K562 (cell line): ENCODE measurements around the gene RAB14.

Experiments used
- BRCA1 ChIP-seq, 2 experiments: fragments of 450-650 bp in 1 of 2; sonication (generic) in 1 of 2; formaldehyde crosslinking in 1 of 2; IDR thresholded peaks; 2 replicates each; pipeline versions ENCODE4 v1.5.0 to v1.6.1; 2017 to 2020; ENCODE audit warnings: mild to moderate bottlenecking in 1 of 2, missing genetic modification reagents in 1 of 2
- CTBP1 ChIP-seq: fragments of 450-650 bp; IDR thresholded peaks from 2 replicates; pipeline ENCODE4 v1.6.1; 2016; ENCODE audit warnings: borderline replicate concordance
- CTCF ChIP-seq, 3 experiments: IDR thresholded peaks in 2 of 3; conservative IDR thresholded peaks in 1 of 3; 2 replicates each; pipeline ENCODE4 v1.5.1; 2011 to 2012; ENCODE audit warnings: low read length in 3 of 3, mild to moderate bottlenecking in 3 of 3, control low read depth in 2 of 3, improper control_type of control experiment in 1 of 3, inconsistent platforms in 1 of 3, low read depth in 1 of 3, mixed read lengths in 1 of 3, moderate library complexity in 1 of 3; ENCODE audit not compliant: insufficient read depth in 2 of 3
- DNMT1 ChIP-seq: fragments of 450-650 bp; IDR thresholded peaks from 2 replicates; pipeline ENCODE4 v1.6.1; 2016; ENCODE audit warnings: antibody characterized with exemption, mild to moderate bottlenecking
- JUND ChIP-seq, 2 experiments: IDR thresholded peaks; 2 replicates in 1 of 2; 3 replicates in 1 of 2; pipeline ENCODE4 v1.6.1; 2011; ENCODE audit warnings: borderline replicate concordance in 2 of 2, low read depth in 2 of 2, low read length in 2 of 2, improper control_type of control experiment in 1 of 2, missing biosample characterization in 1 of 2, missing genetic modification characterization in 1 of 2, missing genetic modification reagents in 1 of 2
- MAX ChIP-seq: sonication (generic); formaldehyde crosslinking; IDR thresholded peaks from 2 replicates; pipeline ENCODE4 v1.9.0; 2022; ENCODE audit warnings: mild to moderate bottlenecking, missing genetic modification reagents
- NFRKB ChIP-seq: fragments of 450-650 bp; IDR thresholded peaks from 2 replicates; pipeline ENCODE4 v1.6.1; 2016; ENCODE audit warnings: low read depth
- PHF21A ChIP-seq: fragments of 450-650 bp; IDR thresholded peaks from 2 replicates; pipeline ENCODE4 v1.6.1; 2017; ENCODE audit warnings: low read depth, borderline replicate concordance
- POLR2AphosphoS2 ChIP-seq: IDR thresholded peaks from 2 replicates; pipeline ENCODE4 v1.6.1; 2012; ENCODE audit warnings: low read length, improper control_type of control experiment
- PRDM10 ChIP-seq: fragments of 450-650 bp; IDR thresholded peaks from 2 replicates; pipeline ENCODE4 v1.6.1; 2018; ENCODE audit not compliant: partially characterized antibody
- SNRNP70 ChIP-seq: fragments of 200-400 bp; formaldehyde crosslinking; optimal IDR thresholded peaks from 2 replicates; pipeline ENCODE3; 2017; ENCODE audit warnings: low read depth, low read length
- SOX6 ChIP-seq: fragments of 450-650 bp; IDR thresholded peaks from 2 replicates; pipeline ENCODE4 v1.6.1; 2014; ENCODE audit warnings: mild to moderate bottlenecking
- ZBTB17 ChIP-seq: fragments of 450-650 bp; formaldehyde crosslinking; IDR thresholded peaks from 2 replicates; pipeline ENCODE4 v1.4.0; 2020; ENCODE audit warnings: mild to moderate bottlenecking
- ZBTB2 ChIP-seq: fragments of 450-650 bp; IDR thresholded peaks from 2 replicates; pipeline ENCODE4 v1.6.1; 2016; ENCODE audit warnings: antibody characterized with exemption

- TF ChIP-seq MAX (CRISPR knock-in tag), result no peak
- no peak for TF ChIP-seq PHF21A
- no peak for TF ChIP-seq BRCA1 (IDR thresholded peaks at IDR 0.05)
- TF ChIP-seq BRCA1 (CRISPR knock-in tag; IDR thresholded peaks at IDR 0.05), result no peak
- no peak for TF ChIP-seq JUND (IDR thresholded peaks at IDR 0.05; ENCODE audit: borderline replicate concordance, low read depth, low read length)
- TF ChIP-seq JUND (tag; IDR thresholded peaks at IDR 0.05; ENCODE audit: borderline replicate concordance, low read depth, low read length), result no peak
- no peak for TF ChIP-seq PRDM10
- TF ChIP-seq CTCF (IDR thresholded peaks at IDR 0.05 in 2 of 3, conservative IDR thresholded peaks at IDR 0.05 in 1 of 3; ENCODE audit: insufficient read depth in 2 of 3, low read depth in 1 of 3, low read length in 3 of 3), result no peak
- TF ChIP-seq POLR2AphosphoS2, result no peak
- TF ChIP-seq NFRKB, result no peak
- no peak for TF ChIP-seq SNRNP70
- no peak for TF ChIP-seq DNMT1
- TF ChIP-seq ZBTB17 (CRISPR knock-in tag), result no peak
- no peak for TF ChIP-seq CTBP1
- TF ChIP-seq SOX6, result no peak
- no peak for TF ChIP-seq ZBTB2
Measured at GRCh38 chr9:121141306-121141705, 60.4 kb downstream of the RAB14 start.
